Left forelimb (tissue), 1 donor: Measurements from ENCODE around the gene TSPAN5.

Experiments used
- DNase-seq: peaks from one replicate; pipeline ENCODE4 v3.0.0-alpha.2; 2018; ENCODE audit warnings: low spot score

The TSPAN5 gene

GRCh38 chr4:98585596-98585995, 72.8 kb downstream of the TSPAN5 start:
- DNase-seq = no peak

- DNase-seq = no peak
Measured at GRCh38 chr4:98584265-98584664, 74.1 kb downstream of the TSPAN5 start.

GRCh38 chr4:98583265-98583664, 75.1 kb downstream of the TSPAN5 start:
- DNase-seq = no peak

- no peak for DNase-seq
Measured at GRCh38 chr4:98581126-98581525, 77.3 kb downstream of the TSPAN5 start.

- no peak for DNase-seq
Measured at GRCh38 chr4:98577956-98578355, 80.5 kb downstream of the TSPAN5 start.

GRCh38 chr4:98574816-98575215, 83.6 kb downstream of the TSPAN5 start:
- no peak for DNase-seq

- no peak for DNase-seq
Measured at GRCh38 chr4:98573791-98574190, 84.6 kb downstream of the TSPAN5 start.

- no peak for DNase-seq
Measured at GRCh38 chr4:98572697-98573096, 85.7 kb downstream of the TSPAN5 start.

GRCh38 chr4:98571161-98571786, 87.1 kb downstream of the TSPAN5 start:
- no peak for DNase-seq

GRCh38 chr4:98570151-98570797, 88.1 kb downstream of the TSPAN5 start:
- DNase-seq = no peak

GRCh38 chr4:98568941-98569663, 89.3 kb downstream of the TSPAN5 start:
- no peak for DNase-seq

GRCh38 chr4:98567611-98568010, 90.8 kb downstream of the TSPAN5 start:
- no peak for DNase-seq

GRCh38 chr4:98566361-98567008, 91.9 kb downstream of the TSPAN5 start:
- no peak for DNase-seq

- no peak for DNase-seq
Measured at GRCh38 chr4:98565681-98566301, 92.6 kb downstream of the TSPAN5 start.

- DNase-seq = no peak
Measured at GRCh38 chr4:98564852-98565251, 93.6 kb downstream of the TSPAN5 start.

GRCh38 chr4:98560321-98560720, 98.1 kb downstream of the TSPAN5 start:
- no peak for DNase-seq

- no peak for DNase-seq
Measured at GRCh38 chr4:98558471-98559169, 99.8 kb downstream of the TSPAN5 start.

GRCh38 chr4:98557194-98557892, 101.1 kb downstream of the TSPAN5 start:
- DNase-seq = no peak

GRCh38 chr4:98556451-98556850, 102.0 kb downstream of the TSPAN5 start:
- no peak for DNase-seq

GRCh38 chr4:98555798-98556445, 102.5 kb downstream of the TSPAN5 start:
- no peak for DNase-seq
